CD4-positive, alpha-beta T cell treated with Interleukin-10 for 1 hour (primary cell): Measurements from ENCODE around the gene GTF3C1.

Experiments used
- DNase-seq: peaks from one replicate; pipeline ENCODE4 v3.0.0-alpha.2; 2020

The GTF3C1 gene

GRCh38 chr16:27515874-27516353 lies 33.8 kb downstream of the GTF3C1 start:
- DNase-seq, result peak; percentile 15

GRCh38 chr16:27514806-27515205 lies 34.9 kb downstream of the GTF3C1 start:
- DNase-seq, result no peak

GRCh38 chr16:27511657-27512448 lies 37.9 kb downstream of the GTF3C1 start:
- no peak for DNase-seq

GRCh38 chr16:27508476-27508875 lies 41.2 kb downstream of the GTF3C1 start:
- no peak for DNase-seq

GRCh38 chr16:27506771-27507170 lies 42.9 kb downstream of the GTF3C1 start:
- no peak for DNase-seq

- DNase-seq, result no peak
Measured at GRCh38 chr16:27505297-27506236, 44.1 kb downstream of the GTF3C1 start.

GRCh38 chr16:27503662-27504061 lies 46.1 kb downstream of the GTF3C1 start:
- DNase-seq, result no peak

- no peak for DNase-seq
Measured at GRCh38 chr16:27500801-27501200, 48.9 kb downstream of the GTF3C1 start.

GRCh38 chr16:27499659-27500055 lies 50.1 kb downstream of the GTF3C1 start:
- no peak for DNase-seq

- DNase-seq, result no peak
Measured at GRCh38 chr16:27498916-27499658, 50.6 kb downstream of the GTF3C1 start.

GRCh38 chr16:27498031-27498825 lies 51.5 kb downstream of the GTF3C1 start:
- no peak for DNase-seq

- DNase-seq, result no peak
Measured at GRCh38 chr16:27495191-27495590, 54.5 kb downstream of the GTF3C1 start.

GRCh38 chr16:27492588-27492979 lies 57.1 kb downstream of the GTF3C1 start:
- no peak for DNase-seq

GRCh38 chr16:27491894-27492587 lies 57.7 kb downstream of the GTF3C1 start:
- DNase-seq, result peak; percentile 29

- DNase-seq, result no peak
Measured at GRCh38 chr16:27489906-27490305, 59.8 kb downstream of the GTF3C1 start.

- DNase-seq, result no peak
Measured at GRCh38 chr16:27489421-27489820, 60.3 kb downstream of the GTF3C1 start.

GRCh38 chr16:27486760-27487159 lies 63.0 kb downstream of the GTF3C1 start:
- no peak for DNase-seq

- no peak for DNase-seq
Measured at GRCh38 chr16:27486344-27486743, 63.4 kb downstream of the GTF3C1 start.

- DNase-seq, result no peak
Measured at GRCh38 chr16:27485811-27486210, 63.9 kb downstream of the GTF3C1 start.

GRCh38 chr16:27485126-27485525 lies 64.6 kb downstream of the GTF3C1 start:
- DNase-seq, result no peak

- DNase-seq, result no peak
Measured at GRCh38 chr16:27483624-27484023, 66.1 kb downstream of the GTF3C1 start.

- DNase-seq, result no peak
Measured at GRCh38 chr16:27483088-27483437, 66.7 kb downstream of the GTF3C1 start.
